Psoas muscle (tissue), 8 donors: Measurements from ENCODE around the gene ARFGEF3. TPM values are rescaled to one million over a fixed set of nuclear protein-coding genes. Genes with fewer than 3 reads are reported as not detected.
A peak's percentile ranks its signal among the peaks of the same experiment; 100 is the strongest.

Experiments used
- ATAC-seq, 4 donors: fragments of 200-7000 bp; cut with Tn5 transposase; one replicate each; pipeline ENCODE4 v1.9.1; 2020; ENCODE audit warnings: moderate library complexity in 3 of 4, mild to moderate bottlenecking in 2 of 4
- DNase-seq, 2 donors: peaks; one replicate each; pipeline ENCODE4 v3.0.0-alpha.2; 2020
- H3K27ac ChIP-seq: fragments of 200-600 bp; one replicate; pipeline ENCODE4 v1.8.0; 2022
- H3K27me3 ChIP-seq, 3 donors: fragments of 200-600 bp in 1 of 3; one replicate each; pipeline versions ENCODE4 v1.6.1 to v1.8.0; 2013 to 2022; ENCODE audit warnings: low read length in 2 of 3, mild to moderate bottlenecking in 2 of 3, moderate library complexity in 1 of 3; ENCODE audit not compliant: insufficient read depth in 3 of 3
- H3K36me3 ChIP-seq, 2 donors: fragments of 200-600 bp in 1 of 2; one replicate each; pipeline versions ENCODE4 v1.6.1 to v1.8.0; 2013 to 2022; ENCODE audit warnings: low read depth in 1 of 2, mild to moderate bottlenecking in 1 of 2, moderate library complexity in 1 of 2; ENCODE audit not compliant: insufficient read depth in 1 of 2
- H3K4me1 ChIP-seq: fragments of 200-600 bp; one replicate; pipeline ENCODE4 v1.8.0; 2022
- H3K4me3 ChIP-seq: fragments of 200-600 bp; one replicate; pipeline ENCODE4 v1.8.0; 2022; ENCODE audit warnings: mild to moderate bottlenecking
- H3K9me3 ChIP-seq: fragments of 200-600 bp; one replicate; pipeline ENCODE4 v1.8.0; 2022
- CTCF ChIP-seq: fragments of 200-600 bp; IDR thresholded peaks from one replicate; pipeline ENCODE4 v1.8.0; 2022; ENCODE audit warnings: antibody characterized with exemption
- WGBS, 3 donors: extraction: QIAGEN DNeasy Blood & Tissue Kit; methylation state at CpG; one replicate each; pipeline versions ENCODE4 v1.1.6 to v1.1.7; 2013; 5-methylcytosine and 5-hydroxymethylcytosine counted together
- intact Hi-C, 2 donors: fragments of 100-400 bp; cut with DNase I; formaldehyde crosslinking; loops; one replicate each; pipeline versions ENCODE4 v1.11.0 to v1.14.2; 2022
- polyA plus RNA-seq, 3 donors: library from polyadenylated mRNA; stranded (reverse); fragments of 200-250 nt; gene quantifications; one replicate each; pipeline ENCODE4 v1.2.3, GENCODE V29; 2013
- total RNA-seq, 4 donors: library from RNA; stranded (reverse); fragmentation: NEBNext Ultra II Directional in 2 of 4; extraction: Animal tissue kit (Norgen Biotek cat#: 25700) in 2 of 4; gene quantifications; one replicate each; pipeline versions ENCODE4 v1.2.1 to v1.2.4, GENCODE V29; 2021 to 2023
- donor health status: healthy with polysubstance abuse.
- donor health status: DM: no; HTN: no; CAD: no; lungs with moderate emphysema.
- donor health status: Bipolar disorder and iron deficiency.
- donor health status: healthy.
- donor health status: DM: yes; HTN: yes; CAD: no.
- donor health status: DM: no; HTN: no; CAD: no.
- donor health status: DM: no; HTN: no; CAD: no.
- donor health status: DM: yes; HTN: yes; CAD: no.

The ARFGEF3 gene
- total and polyA plus RNA-seq, 7 donors: 0.20 to 18.4 (median 0.38) TPM

GRCh38 chr6:138124096-138124495 lies 37.6 kb upstream of the ARFGEF3 start:
- no peaks in the 10 kb centered on the region for H3K9me3 ChIP-seq
- no peak for TF ChIP-seq CTCF
- no peaks in the 10 kb centered on the region for H3K4me1 ChIP-seq
- 85 to 95% (median 91%) methylated on average over 4 of the region's 4 CpGs for WGBS, 3 donors
- H3K27me3 ChIP-seq: peaks cover 0 to 7% (median 2%) of the 10 kb centered on the region in 3 donors
- H3K36me3 ChIP-seq: no peaks in the 10 kb centered on the region
- intact Hi-C loops: no loop called here
- DNase-seq: no peak
- no peak overlapping the region for H3K4me3 ChIP-seq
- H3K27ac ChIP-seq: no peak overlapping the region
- no peak for ATAC-seq

- no peaks in the 10 kb centered on the region for H3K36me3 ChIP-seq
- DNase-seq: no peak
- H3K4me1 ChIP-seq: no peaks in the 10 kb centered on the region
- no peak overlapping the region for H3K4me3 ChIP-seq
- WGBS, 3 donors: 66 to 75% (median 69%) methylated on average over 3 of the region's 3 CpGs
- ATAC-seq: no peak
- no peaks in the 10 kb centered on the region for H3K9me3 ChIP-seq
- H3K27ac ChIP-seq: no peak overlapping the region
- TF ChIP-seq CTCF: no peak
- intact Hi-C loops: no loop called here
- peaks cover 0 to under 1% (median 0%) of the 10 kb centered on the region in 3 donors for H3K27me3 ChIP-seq
Observed at GRCh38 chr6:138128096-138128495, 33.6 kb upstream of the ARFGEF3 start.

GRCh38 chr6:138129190-138129589 lies 32.5 kb upstream of the ARFGEF3 start:
- 85 to 93% (median 93%) methylated on average over 8 of the region's 8 CpGs for WGBS, 3 donors
- no peaks in the 10 kb centered on the region for H3K27me3 ChIP-seq
- H3K36me3 ChIP-seq: no peaks in the 10 kb centered on the region
- no peaks in the 10 kb centered on the region for H3K9me3 ChIP-seq
- ATAC-seq (peak in 1 of 4 donors; percentile 57), DNase-seq (no peak)
- H3K4me1 ChIP-seq: no peaks in the 10 kb centered on the region
- H3K27ac ChIP-seq: no peak overlapping the region
- no peak overlapping the region for H3K4me3 ChIP-seq
- intact Hi-C loops: no loop called here
- no peak for TF ChIP-seq CTCF

- no peak overlapping the region for H3K4me3 ChIP-seq
- ATAC-seq: no peak
- WGBS, 3 donors: 82 to 85% (median 84%) methylated on average over 4 of the region's 4 CpGs
- no peak for TF ChIP-seq CTCF
- H3K27me3 ChIP-seq: peaks cover 0 to 3% (median 3%) of the 10 kb centered on the region in 3 donors
- no peaks in the 10 kb centered on the region for H3K36me3 ChIP-seq
- intact Hi-C loops: no loop called here
- no peak for DNase-seq
- no peaks in the 10 kb centered on the region for H3K4me1 ChIP-seq
- no peaks in the 10 kb centered on the region for H3K9me3 ChIP-seq
- no peak overlapping the region for H3K27ac ChIP-seq
Observed at GRCh38 chr6:138142806-138143205, 18.9 kb upstream of the ARFGEF3 start.

GRCh38 chr6:138145402-138145801 lies 16.3 kb upstream of the ARFGEF3 start:
- H3K4me3 ChIP-seq: no peak overlapping the region
- no peaks in the 10 kb centered on the region for H3K4me1 ChIP-seq
- H3K27ac ChIP-seq: no peak overlapping the region
- H3K36me3 ChIP-seq: no peaks in the 10 kb centered on the region
- 87 to 95% (median 88%) methylated on average over 3 of the region's 3 CpGs for WGBS, 3 donors
- peaks cover 0 to 3% (median 3%) of the 10 kb centered on the region in 3 donors for H3K27me3 ChIP-seq
- intact Hi-C loops: no loop called here
- no peaks in the 10 kb centered on the region for H3K9me3 ChIP-seq
- no peak for TF ChIP-seq CTCF
- no peak for DNase-seq
- no peak for ATAC-seq
